Panc1 (cell line): ENCODE results near the gene ETV4. TPM values are rescaled to one million over a fixed set of nuclear protein-coding genes. Genes with fewer than 3 reads are reported as not detected.

Experiments
- ATAC-seq: fragments of 200-7000 bp; cut with Tn5 transposase; 2 replicates; pipeline ENCODE4 v1.9.1; 2020; ENCODE audit warnings: mild to moderate bottlenecking, moderate library complexity
- BruUV-seq: library from RNA; stranded (reverse); fragments of 400-500 nt; replicated peaks from 2 replicates; lab custom pipeline; 2021; lab: Mats Ljungman, UMichigan
- CTCF ChIA-PET: fragments of 300-600 bp; sonication (Branson Sonifier 250); formaldehyde crosslinking; loops from one replicate; lab custom pipeline; 2022; ENCODE audit warnings: antibody characterized with exemption; lab: Charles Lee
- POLR2A ChIA-PET: fragments of 300-600 bp; sonication (Branson Sonifier 250); formaldehyde crosslinking; loops from one replicate; lab custom pipeline; 2022; ENCODE audit warnings: antibody characterized with exemption; lab: Charles Lee
- DNase-seq: peaks from one replicate; pipeline ENCODE4 v3.0.0-alpha.2; 2010; ENCODE audit warnings: low read depth, low spot score
- H3K27ac ChIP-seq: 2 replicates; pipeline ENCODE4 v1.5.1; 2011; ENCODE audit warnings: mild to moderate bottlenecking, low read length, inconsistent platforms
- H3K27me3 ChIP-seq: fragments of 200-500 bp; sonication (Bioruptor generic); 2 replicates; pipeline ENCODE4 v1.6.0; 2014; ENCODE audit warnings: low read length, inconsistent platforms; ENCODE audit not compliant: control insufficient read depth, insufficient read depth
- H3K36me3 ChIP-seq: fragments of 200-500 bp; sonication (Bioruptor generic); 2 replicates; pipeline ENCODE4 v1.5.1; 2014; ENCODE audit warnings: inconsistent platforms, mild to moderate bottlenecking, low read length, moderate library complexity; ENCODE audit not compliant: control insufficient read depth, insufficient read depth
- H3K4me1 ChIP-seq: 2 replicates; pipeline ENCODE4 v1.5.1; 2011; ENCODE audit warnings: inconsistent platforms, mild to moderate bottlenecking, low read length, moderate library complexity; ENCODE audit not compliant: control insufficient read depth, insufficient read depth
- H3K4me3 ChIP-seq, 2 experiments: 2 replicates each; pipeline ENCODE4 v1.5.1; 2011 to 2012; ENCODE audit warnings: low read depth in 2 of 2, low read length in 2 of 2, mild to moderate bottlenecking in 2 of 2, inconsistent platforms in 1 of 2, moderate library complexity in 1 of 2
- H3K9me3 ChIP-seq: fragments of 200-500 bp; sonication (Bioruptor generic); 2 replicates; pipeline ENCODE4 v1.5.1; 2014; ENCODE audit warnings: low read depth, mild to moderate bottlenecking, inconsistent platforms, low read length, moderate library complexity; ENCODE audit not compliant: control insufficient read depth, insufficient read depth
- CTCF ChIP-seq: fragments of 450-650 bp; IDR thresholded peaks from 2 replicates; pipeline ENCODE4 v1.5.1; 2017; ENCODE audit warnings: mild to moderate bottlenecking
- POLR2AphosphoS5 ChIP-seq: IDR thresholded peaks from 2 replicates; pipeline ENCODE4 v1.6.1; 2012; ENCODE audit warnings: mild to moderate bottlenecking, low read depth, low read length, moderate library complexity
- SIN3A ChIP-seq: IDR thresholded peaks from 2 replicates; pipeline ENCODE4 v1.6.1; 2012; ENCODE audit warnings: low read depth, mild to moderate bottlenecking, low read length, moderate library complexity, borderline replicate concordance; ENCODE audit not compliant: insufficient read depth
- TCF7L2 ChIP-seq: IDR thresholded peaks from 2 replicates; pipeline ENCODE4 v1.6.1; 2011; ENCODE audit warnings: mild to moderate bottlenecking, low read depth, low read length, inconsistent platforms
- in situ Hi-C: cut with HindIII; loops from 2 replicates; pipeline ENCODE4 v1.10.0; 2016; ENCODE audit warnings: low sequenced_read_pairs, low pct_unique_long_range_greater_than_20kb
- intact Hi-C: fragments of 100-400 bp; cut with micrococcal nuclease; formaldehyde crosslinking; loops from one replicate; pipeline ENCODE4 v1.10.0; 2022; ENCODE audit not compliant: unreplicated experiment
- total RNA-seq: library from RNA; stranded (reverse); gene quantifications from one replicate; pipeline ENCODE4 v1.2.1, GENCODE V29; 2021; ENCODE audit not compliant: unreplicated experiment
- TF ChIP-seq, protein P1 (sequence below), 2 experiments: IDR thresholded peaks; 2 replicates each; pipeline ENCODE4 v1.6.1; 2011 to 2012; ENCODE audit warnings: low read depth in 2 of 2, control low read depth in 1 of 2, low read length in 1 of 2, mild to moderate bottlenecking in 1 of 2, moderate library complexity in 1 of 2; ENCODE audit not compliant: insufficient read depth in 1 of 2

Gene ETV4
- total RNA-seq, 1 experiment from 2014 or later, result 8.3 TPM

GRCh38 chr17:43517615-43518386 is 28.3 kb downstream of the ETV4 start:
- H3K27me3 ChIP-seq, result no peaks in the 10 kb centered on the region
- TF ChIP-seq SIN3A (no peak), CTCF (no peak), POLR2AphosphoS5 (no peak), TCF7L2 (no peak)
- TF ChIP-seq, protein P1, sequence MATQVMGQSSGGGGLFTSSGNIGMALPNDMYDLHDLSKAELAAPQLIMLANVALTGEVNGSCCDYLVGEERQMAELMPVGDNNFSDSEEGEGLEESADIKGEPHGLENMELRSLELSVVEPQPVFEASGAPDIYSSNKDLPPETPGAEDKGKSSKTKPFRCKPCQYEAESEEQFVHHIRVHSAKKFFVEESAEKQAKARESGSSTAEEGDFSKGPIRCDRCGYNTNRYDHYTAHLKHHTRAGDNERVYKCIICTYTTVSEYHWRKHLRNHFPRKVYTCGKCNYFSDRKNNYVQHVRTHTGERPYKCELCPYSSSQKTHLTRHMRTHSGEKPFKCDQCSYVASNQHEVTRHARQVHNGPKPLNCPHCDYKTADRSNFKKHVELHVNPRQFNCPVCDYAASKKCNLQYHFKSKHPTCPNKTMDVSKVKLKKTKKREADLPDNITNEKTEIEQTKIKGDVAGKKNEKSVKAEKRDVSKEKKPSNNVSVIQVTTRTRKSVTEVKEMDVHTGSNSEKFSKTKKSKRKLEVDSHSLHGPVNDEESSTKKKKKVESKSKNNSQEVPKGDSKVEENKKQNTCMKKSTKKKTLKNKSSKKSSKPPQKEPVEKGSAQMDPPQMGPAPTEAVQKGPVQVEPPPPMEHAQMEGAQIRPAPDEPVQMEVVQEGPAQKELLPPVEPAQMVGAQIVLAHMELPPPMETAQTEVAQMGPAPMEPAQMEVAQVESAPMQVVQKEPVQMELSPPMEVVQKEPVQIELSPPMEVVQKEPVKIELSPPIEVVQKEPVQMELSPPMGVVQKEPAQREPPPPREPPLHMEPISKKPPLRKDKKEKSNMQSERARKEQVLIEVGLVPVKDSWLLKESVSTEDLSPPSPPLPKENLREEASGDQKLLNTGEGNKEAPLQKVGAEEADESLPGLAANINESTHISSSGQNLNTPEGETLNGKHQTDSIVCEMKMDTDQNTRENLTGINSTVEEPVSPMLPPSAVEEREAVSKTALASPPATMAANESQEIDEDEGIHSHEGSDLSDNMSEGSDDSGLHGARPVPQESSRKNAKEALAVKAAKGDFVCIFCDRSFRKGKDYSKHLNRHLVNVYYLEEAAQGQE (IDR thresholded peaks at IDR 0.05; ENCODE audit: insufficient read depth in 1 of 2, low read depth in 2 of 2, low read length in 1 of 2), result no peak
- peaks cover 7% of the 10 kb centered on the region; the same call in 1 of the 2 replicates for H3K36me3 ChIP-seq
- intact Hi-C loops (no loop called here), in situ Hi-C loops (no loop called here)
- ChIA-PET POLR2A (no interaction called here), CTCF (no interaction called here)
- BruUV-seq, result no TSS peak
- no peak overlapping the region for H3K4me3 ChIP-seq
- DNase-seq (no peak), ATAC-seq (no peak)
- H3K9me3 ChIP-seq, result no peaks in the 10 kb centered on the region
- H3K27ac ChIP-seq, result no peak overlapping the region
- no peaks in the 10 kb centered on the region for H3K4me1 ChIP-seq

- peaks cover 7% of the 10 kb centered on the region; the same call in 1 of the 2 replicates for H3K36me3 ChIP-seq
- no peak overlapping the region for H3K4me3 ChIP-seq
- H3K9me3 ChIP-seq, result no peaks in the 10 kb centered on the region
- H3K27ac ChIP-seq, result no peak overlapping the region
- no peak for DNase-seq
- CTCF ChIA-PET, result no interaction called here
- no peak for ATAC-seq
- H3K4me1 ChIP-seq, result no peaks in the 10 kb centered on the region
- BruUV-seq, result no TSS peak
- in situ Hi-C loops (no loop called here), intact Hi-C loops (no loop called here)
- POLR2A ChIA-PET, result no interaction called here
- no peak for TF ChIP-seq TCF7L2
- no peak for TF ChIP-seq POLR2AphosphoS5
- no peak for TF ChIP-seq SIN3A
- TF ChIP-seq, protein P1 (IDR thresholded peaks at IDR 0.05; ENCODE audit: insufficient read depth in 1 of 2, low read depth in 2 of 2, low read length in 1 of 2), result no peak
- TF ChIP-seq CTCF, result no peak
- no peaks in the 10 kb centered on the region for H3K27me3 ChIP-seq
Observed at GRCh38 chr17:43517161-43517560, 29.0 kb downstream of the ETV4 start.
